Panc1 (cell line): ENCODE results near the gene CD28. TPM values are rescaled to one million over a fixed set of nuclear protein-coding genes. Genes with fewer than 3 reads are reported as not detected.

Experiments
- ATAC-seq: fragments of 200-7000 bp; cut with Tn5 transposase; 2 replicates; pipeline ENCODE4 v1.9.1; 2020; ENCODE audit warnings: mild to moderate bottlenecking, moderate library complexity
- BruUV-seq: library from RNA; stranded (reverse); fragments of 400-500 nt; replicated peaks from 2 replicates; lab custom pipeline; 2021; lab: Mats Ljungman, UMichigan
- CTCF ChIA-PET: fragments of 300-600 bp; sonication (Branson Sonifier 250); formaldehyde crosslinking; loops from one replicate; lab custom pipeline; 2022; ENCODE audit warnings: antibody characterized with exemption; lab: Charles Lee
- POLR2A ChIA-PET: fragments of 300-600 bp; sonication (Branson Sonifier 250); formaldehyde crosslinking; loops from one replicate; lab custom pipeline; 2022; ENCODE audit warnings: antibody characterized with exemption; lab: Charles Lee
- DNase-seq: peaks from one replicate; pipeline ENCODE4 v3.0.0-alpha.2; 2010; ENCODE audit warnings: low read depth, low spot score
- H3K27ac ChIP-seq: 2 replicates; pipeline ENCODE4 v1.5.1; 2011; ENCODE audit warnings: mild to moderate bottlenecking, low read length, inconsistent platforms
- H3K27me3 ChIP-seq: fragments of 200-500 bp; sonication (Bioruptor generic); 2 replicates; pipeline ENCODE4 v1.6.0; 2014; ENCODE audit warnings: low read length, inconsistent platforms; ENCODE audit not compliant: control insufficient read depth, insufficient read depth
- H3K36me3 ChIP-seq: fragments of 200-500 bp; sonication (Bioruptor generic); 2 replicates; pipeline ENCODE4 v1.5.1; 2014; ENCODE audit warnings: inconsistent platforms, mild to moderate bottlenecking, low read length, moderate library complexity; ENCODE audit not compliant: control insufficient read depth, insufficient read depth
- H3K4me1 ChIP-seq: 2 replicates; pipeline ENCODE4 v1.5.1; 2011; ENCODE audit warnings: inconsistent platforms, mild to moderate bottlenecking, low read length, moderate library complexity; ENCODE audit not compliant: control insufficient read depth, insufficient read depth
- H3K4me3 ChIP-seq, 2 experiments: 2 replicates each; pipeline ENCODE4 v1.5.1; 2011 to 2012; ENCODE audit warnings: low read depth in 2 of 2, low read length in 2 of 2, mild to moderate bottlenecking in 2 of 2, inconsistent platforms in 1 of 2, moderate library complexity in 1 of 2
- H3K9me3 ChIP-seq: fragments of 200-500 bp; sonication (Bioruptor generic); 2 replicates; pipeline ENCODE4 v1.5.1; 2014; ENCODE audit warnings: low read depth, mild to moderate bottlenecking, inconsistent platforms, low read length, moderate library complexity; ENCODE audit not compliant: control insufficient read depth, insufficient read depth
- CTCF ChIP-seq: fragments of 450-650 bp; IDR thresholded peaks from 2 replicates; pipeline ENCODE4 v1.5.1; 2017; ENCODE audit warnings: mild to moderate bottlenecking
- POLR2AphosphoS5 ChIP-seq: IDR thresholded peaks from 2 replicates; pipeline ENCODE4 v1.6.1; 2012; ENCODE audit warnings: mild to moderate bottlenecking, low read depth, low read length, moderate library complexity
- REST ChIP-seq, 2 experiments: IDR thresholded peaks; 2 replicates each; pipeline ENCODE4 v1.6.1; 2011 to 2012; ENCODE audit warnings: low read depth in 2 of 2, control low read depth in 1 of 2, low read length in 1 of 2, mild to moderate bottlenecking in 1 of 2, moderate library complexity in 1 of 2; ENCODE audit not compliant: insufficient read depth in 1 of 2
- SIN3A ChIP-seq: IDR thresholded peaks from 2 replicates; pipeline ENCODE4 v1.6.1; 2012; ENCODE audit warnings: low read depth, mild to moderate bottlenecking, low read length, moderate library complexity, borderline replicate concordance; ENCODE audit not compliant: insufficient read depth
- TCF7L2 ChIP-seq: IDR thresholded peaks from 2 replicates; pipeline ENCODE4 v1.6.1; 2011; ENCODE audit warnings: mild to moderate bottlenecking, low read depth, low read length, inconsistent platforms
- in situ Hi-C: cut with HindIII; loops from 2 replicates; pipeline ENCODE4 v1.10.0; 2016; ENCODE audit warnings: low sequenced_read_pairs, low pct_unique_long_range_greater_than_20kb
- intact Hi-C: fragments of 100-400 bp; cut with micrococcal nuclease; formaldehyde crosslinking; loops from one replicate; pipeline ENCODE4 v1.10.0; 2022; ENCODE audit not compliant: unreplicated experiment
- total RNA-seq: library from RNA; stranded (reverse); gene quantifications from one replicate; pipeline ENCODE4 v1.2.1, GENCODE V29; 2021; ENCODE audit not compliant: unreplicated experiment

The CD28 gene
- total RNA-seq, 1 experiment from 2014 or later = 0.21 TPM

- Histone ChIP-seq H3K9me3 (no peaks in the 10 kb centered on the region), H3K36me3 (no peaks in the 10 kb centered on the region), H3K4me1 (no peaks in the 10 kb centered on the region), H3K27ac (no peak overlapping the region), H3K4me3 (no peak overlapping the region), H3K27me3 (peaks cover 12% of the 10 kb centered on the region)
- TF ChIP-seq REST (IDR thresholded peaks at IDR 0.05; ENCODE audit: insufficient read depth in 1 of 2, low read depth in 2 of 2, low read length in 1 of 2) (no peak), POLR2AphosphoS5 (no peak), SIN3A (no peak), CTCF (no peak), TCF7L2 (no peak)
- ChIA-PET POLR2A (interaction anchor here (0.6 kb wide), 1 partner anchor 38 kb away, joined by 5 read pairs; no protein-coding TSS in a partner anchor), CTCF (no interaction called here)
- ATAC-seq = no peak
- BruUV-seq = no TSS peak
- DNase-seq = no peak
- in situ Hi-C loops = no loop called here
- intact Hi-C loops = no loop called here
Measured at GRCh38 chr2:203709416-203710040, 3.1 kb downstream of the CD28 start.

GRCh38 chr2:203710226-203710625 lies 3.8 kb downstream of the CD28 start:
- no TSS peak for BruUV-seq
- CTCF ChIA-PET = no interaction called here

More at GRCh38 chr2:203710226-203710625, 3.8 kb downstream of the CD28 start:
- Histone ChIP-seq H3K4me3 (no peak overlapping the region), H3K4me1 (no peaks in the 10 kb centered on the region), H3K27me3 (peaks cover 11% of the 10 kb centered on the region), H3K9me3 (no peaks in the 10 kb centered on the region), H3K27ac (no peak overlapping the region), H3K36me3 (no peaks in the 10 kb centered on the region)
- TF ChIP-seq SIN3A (no peak), TCF7L2 (no peak), POLR2AphosphoS5 (no peak), CTCF (no peak)
- intact Hi-C loops (no loop called here), in situ Hi-C loops (no loop called here)
- DNase-seq (no peak), ATAC-seq (no peak)
- POLR2A ChIA-PET = no interaction called here
